ENCODE data around the gene SNIP1.
"Not testable (repeated sequence)": the region's sequence is repeated elsewhere in the genome, so short reads cannot be mapped to it uniquely, and the experiment has no call there.

SNIP1 gene

DNA sequence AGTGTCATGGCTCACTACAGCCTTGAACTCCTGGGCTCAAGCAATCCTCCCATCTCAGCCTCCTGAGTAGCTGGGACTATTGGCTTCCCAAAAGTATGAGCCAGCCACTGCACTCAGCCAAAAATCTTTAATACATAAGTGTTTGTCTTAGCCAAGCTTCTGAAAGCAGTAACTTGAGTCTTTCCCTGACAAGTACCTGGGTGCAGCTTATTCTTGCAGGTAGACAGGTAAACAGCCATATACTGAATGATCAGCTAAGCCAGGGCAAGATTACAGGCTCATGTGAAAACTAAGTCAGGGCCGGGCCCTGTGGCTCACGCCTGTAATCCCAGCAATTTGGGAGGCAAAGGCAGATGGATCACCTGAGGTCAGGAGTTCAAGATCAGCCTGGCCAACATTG is 47.4 kb downstream of the SNIP1 start:
- DNase-seq: no peak

GRCh38 chr1:37502791-37503190 is 51.3 kb downstream of the SNIP1 start:
- DNase-seq: not testable (repeated sequence)

DNA sequence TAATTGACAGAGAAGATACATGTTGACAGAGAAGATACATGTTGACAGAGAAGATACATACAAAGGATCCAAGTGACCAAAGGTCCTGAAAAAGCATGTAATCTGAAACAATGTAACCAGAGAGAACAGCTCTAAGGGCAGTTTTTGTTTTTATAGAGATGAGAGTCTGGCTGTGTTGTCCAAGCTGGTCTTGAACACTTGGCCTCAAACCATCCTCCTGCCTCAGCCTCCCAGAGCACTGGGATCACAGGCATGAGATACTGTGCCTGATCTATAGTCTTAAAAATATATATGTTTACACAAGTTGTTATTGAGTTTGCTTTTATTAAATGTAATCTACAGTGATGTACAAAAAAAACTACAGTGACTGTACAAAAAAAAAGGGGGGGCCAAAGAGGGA is 52.0 kb downstream of the SNIP1 start:
- no peak for DNase-seq

DNA sequence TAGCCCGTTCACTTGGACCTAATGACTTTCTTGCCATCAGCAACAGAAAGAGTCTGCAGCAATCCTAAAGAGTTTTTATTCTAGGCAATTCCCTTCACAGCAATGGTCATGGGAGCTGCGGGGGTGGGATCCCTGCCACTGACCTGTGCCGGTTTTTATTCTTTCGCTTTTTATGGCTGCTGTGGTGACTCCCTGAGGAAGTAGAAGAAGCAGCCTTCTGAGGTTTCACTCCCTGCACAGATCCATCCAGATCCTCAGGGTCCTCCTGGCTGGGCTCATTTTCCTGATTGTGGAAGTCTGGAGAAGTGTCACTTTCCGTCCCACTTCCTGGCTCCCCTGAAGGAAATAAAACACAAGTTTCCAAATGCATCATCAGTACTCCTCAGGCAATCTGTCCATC is 52.4 kb downstream of the SNIP1 start:
- DNase-seq: no peak

- no peak for DNase-seq
Measured at GRCh38 chr1:37498872-37499617, 55.0 kb downstream of the SNIP1 start.

- no peak for DNase-seq
Measured at GRCh38 chr1:37497832-37498231, 56.3 kb downstream of the SNIP1 start.

GRCh38 chr1:37495875-37496274 is 58.2 kb downstream of the SNIP1 start:
- no peak for DNase-seq

- DNase-seq: no peak
Measured at GRCh38 chr1:37493336-37494098, 60.6 kb downstream of the SNIP1 start.

DNA sequence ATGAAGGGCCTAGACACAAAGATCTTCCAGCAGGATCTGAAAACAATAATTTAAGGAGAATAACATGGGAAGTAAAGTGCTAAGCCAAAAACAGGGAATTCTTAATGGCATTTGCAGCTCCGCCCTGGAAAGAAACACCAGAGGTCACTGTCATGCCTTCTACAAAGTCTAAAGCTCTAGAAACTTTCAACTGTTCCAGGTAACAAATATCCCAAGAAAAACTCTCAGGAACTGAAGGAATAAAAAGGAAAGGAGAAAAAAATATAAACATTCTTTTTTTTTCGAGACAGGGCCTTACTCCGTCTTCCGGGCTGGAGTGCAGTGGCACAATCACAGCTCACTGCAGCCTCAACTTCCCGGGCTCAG is 66.5 kb downstream of the SNIP1 start:
- no peak for DNase-seq

- peak; percentile 26 for DNase-seq
Measured at GRCh38 chr1:37486680-37487618, 67.1 kb downstream of the SNIP1 start.

DNA sequence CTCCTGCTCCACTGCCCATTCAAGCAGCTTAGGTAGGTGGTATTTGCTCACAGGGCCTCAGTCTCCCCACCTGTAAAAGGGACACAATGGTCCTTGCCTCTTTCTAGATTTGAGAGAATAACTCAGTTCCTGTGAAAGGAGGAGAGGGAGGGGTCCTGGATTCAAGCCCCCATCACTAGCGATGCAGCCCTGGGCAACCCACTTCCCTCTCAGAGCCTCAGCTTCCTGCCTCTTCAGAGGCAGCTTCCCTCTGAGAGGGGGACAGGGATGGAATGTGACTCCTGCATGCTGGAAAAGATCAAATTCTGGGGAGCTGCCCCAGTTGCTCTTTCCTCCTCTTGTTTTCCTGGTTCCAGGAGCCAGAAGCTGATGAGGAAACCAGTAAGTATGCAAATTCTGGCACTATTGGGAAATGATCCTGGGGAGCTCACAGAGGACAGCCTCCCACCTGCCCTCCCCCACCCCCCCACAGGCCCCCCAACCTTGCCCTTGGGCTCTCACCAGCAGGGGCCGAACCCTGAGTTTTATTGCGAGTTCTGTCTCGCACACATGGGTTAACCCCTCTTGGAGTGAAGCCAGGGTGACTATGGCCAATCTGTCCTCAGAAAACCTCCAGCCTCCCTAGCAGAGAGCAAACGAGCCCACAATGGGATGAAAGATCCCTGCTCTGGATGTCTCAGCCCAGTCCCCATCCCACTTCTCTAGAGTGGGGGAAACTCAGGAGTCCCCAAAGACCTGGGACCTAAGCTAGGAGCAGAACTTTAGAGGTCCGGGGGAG is 68.0 kb downstream of the SNIP1 start:
- DNase-seq: no peak
